ENCODE data around the gene LY6G6F.

The LY6G6F gene

DNA sequence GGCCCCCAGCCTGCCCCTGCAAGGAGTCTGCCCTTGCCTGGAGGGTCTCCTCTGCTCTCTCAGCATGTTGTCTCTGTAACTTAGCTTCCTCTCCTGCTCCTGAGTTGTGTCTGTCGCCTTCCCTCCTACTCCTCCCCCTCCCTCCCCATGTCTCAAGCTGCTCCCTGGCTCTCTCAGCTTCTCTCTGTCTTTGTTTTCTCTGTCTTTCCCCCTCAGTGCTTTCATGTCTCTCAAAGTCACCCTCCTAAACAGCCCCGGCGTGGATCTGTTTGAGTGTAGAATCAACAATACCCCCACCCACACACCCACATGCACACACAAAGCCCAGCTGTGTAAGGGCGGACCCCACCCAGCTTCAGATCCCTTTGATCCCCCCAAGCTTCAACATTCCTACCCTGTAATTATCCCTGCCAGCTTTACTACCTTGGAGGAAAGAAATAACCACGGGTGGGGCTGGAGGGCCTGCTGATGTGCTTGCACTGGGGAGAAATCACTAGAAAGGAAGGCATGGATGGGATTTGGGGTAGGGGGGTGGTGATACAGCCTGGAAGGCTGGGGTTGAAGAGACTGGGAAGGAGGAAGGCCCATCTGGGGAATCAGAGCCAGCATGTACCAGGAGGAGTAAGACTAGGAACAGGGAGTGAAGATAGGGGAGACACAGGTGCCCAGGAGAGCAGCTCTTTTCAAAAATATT, 7.5 kb downstream of the LY6G6F start:
- Histone ChIP-seq H3K36me3 (ENCODE audit: insufficient read depth, low read length) (no peaks in the 10 kb centered on the region), H3K79me2 (ENCODE audit: insufficient read depth, low read length) (no peaks in the 10 kb centered on the region), H3F3A (ENCODE audit: insufficient read depth, low read length) (0 out of 2 replicates have a peak, but pooled peaks cover 4% of the 10 kb centered on the region), H3K4me1 (ENCODE audit: insufficient read depth, low read length, severe bottlenecking) (no peaks in the 10 kb centered on the region), H3K9ac (ENCODE audit: low read length) (no peak overlapping the region), H3K4me3 (ENCODE audit: low read depth, low read length, poor library complexity, severe bottlenecking) (no peak overlapping the region), H4K20me1 (ENCODE audit: insufficient read depth, low read length) (no peaks in the 10 kb centered on the region), H3K27ac (ENCODE audit: low read depth, low read length, poor library complexity, severe bottlenecking) (no peak overlapping the region), H3K9me2 (ENCODE audit: low read depth, low read length) (no peaks in the 10 kb centered on the region), H3K9me3 (ENCODE audit: low read length) (no peaks in the 10 kb centered on the region), H3K27me3 (ENCODE audit: insufficient read depth, low read length) (peaks cover 10% of the 10 kb centered on the region; the same call in 1 of the 2 replicates), H2AFZ (ENCODE audit: low read length) (no peak overlapping the region), H3K4me2 (ENCODE audit: low read length) (no peak overlapping the region)
- TF ChIP-seq, protein P1, sequence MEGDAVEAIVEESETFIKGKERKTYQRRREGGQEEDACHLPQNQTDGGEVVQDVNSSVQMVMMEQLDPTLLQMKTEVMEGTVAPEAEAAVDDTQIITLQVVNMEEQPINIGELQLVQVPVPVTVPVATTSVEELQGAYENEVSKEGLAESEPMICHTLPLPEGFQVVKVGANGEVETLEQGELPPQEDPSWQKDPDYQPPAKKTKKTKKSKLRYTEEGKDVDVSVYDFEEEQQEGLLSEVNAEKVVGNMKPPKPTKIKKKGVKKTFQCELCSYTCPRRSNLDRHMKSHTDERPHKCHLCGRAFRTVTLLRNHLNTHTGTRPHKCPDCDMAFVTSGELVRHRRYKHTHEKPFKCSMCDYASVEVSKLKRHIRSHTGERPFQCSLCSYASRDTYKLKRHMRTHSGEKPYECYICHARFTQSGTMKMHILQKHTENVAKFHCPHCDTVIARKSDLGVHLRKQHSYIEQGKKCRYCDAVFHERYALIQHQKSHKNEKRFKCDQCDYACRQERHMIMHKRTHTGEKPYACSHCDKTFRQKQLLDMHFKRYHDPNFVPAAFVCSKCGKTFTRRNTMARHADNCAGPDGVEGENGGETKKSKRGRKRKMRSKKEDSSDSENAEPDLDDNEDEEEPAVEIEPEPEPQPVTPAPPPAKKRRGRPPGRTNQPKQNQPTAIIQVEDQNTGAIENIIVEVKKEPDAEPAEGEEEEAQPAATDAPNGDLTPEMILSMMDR (IDR thresholded peaks at IDR 0.05; ENCODE audit: low read length): no peak

DNA sequence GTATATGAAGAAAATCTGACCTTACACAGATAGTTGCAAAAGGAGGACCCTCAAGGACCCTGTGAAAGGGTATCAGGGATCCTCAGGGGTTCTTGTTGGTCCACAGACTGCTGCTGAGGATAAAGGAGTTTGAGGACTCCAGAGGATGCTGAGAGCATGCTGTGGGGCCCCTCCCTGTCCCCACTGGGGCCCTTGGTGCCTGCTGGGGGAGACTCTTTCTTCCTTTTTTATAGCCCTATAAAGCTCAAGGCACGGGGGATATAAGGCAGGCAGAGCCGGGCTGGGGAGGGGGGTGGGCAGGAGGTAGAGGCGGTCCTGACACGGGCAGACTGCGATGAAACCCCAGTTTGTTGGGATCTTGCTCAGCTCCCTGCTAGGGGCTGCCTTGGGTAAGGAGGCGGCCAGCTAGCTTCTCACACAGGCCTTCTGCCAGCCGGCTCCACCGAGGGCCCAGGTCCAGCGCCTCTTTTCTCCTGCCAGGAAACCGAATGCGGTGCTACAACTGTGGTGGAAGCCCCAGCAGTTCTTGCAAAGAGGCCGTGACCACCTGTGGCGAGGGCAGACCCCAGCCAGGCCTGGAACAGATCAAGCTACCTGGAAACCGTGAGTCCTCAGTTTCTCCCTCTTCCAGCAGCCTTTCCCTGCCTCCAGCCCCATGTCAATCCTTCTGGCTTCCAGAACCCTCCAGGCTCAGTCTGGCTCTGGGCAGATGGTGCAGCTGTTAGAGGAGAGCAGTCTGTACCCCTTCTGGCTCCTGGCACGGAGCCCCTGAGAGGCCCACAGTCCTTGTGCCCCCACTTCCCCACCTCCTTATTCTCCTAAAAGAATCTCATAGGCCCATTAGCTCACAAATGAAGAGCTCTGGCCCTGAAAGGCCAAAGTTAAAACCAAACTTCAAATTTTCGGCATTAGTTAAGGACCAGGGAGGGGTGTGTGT, 8.6 kb downstream of the LY6G6F start, which contains the start of gene LY6G6D:
Gene LY6G6D, plus strand, starts transcription at position 327 of the 937 bp plus-strand sequence. Its CDS starts 8 bp downstream, at position 335.
- no peak within 1 kb of the TSS for H2AFZ ChIP-seq (ENCODE audit: low read length)
- no peaks in the 10 kb centered on the region for H3K9me3 ChIP-seq (ENCODE audit: low read length)
- H3K9me2 ChIP-seq (ENCODE audit: low read depth, low read length): no peaks in the 10 kb centered on the region
- no peak for TF ChIP-seq EZH2 (IDR thresholded peaks at IDR 0.05; ENCODE audit: borderline replicate concordance, low read length)
- TF ChIP-seq, protein P1 (IDR thresholded peaks at IDR 0.05; ENCODE audit: low read length): no peak
- no peaks in the 10 kb centered on the region for H3K4me1 ChIP-seq (ENCODE audit: insufficient read depth, low read length, severe bottlenecking)
- H3K36me3 ChIP-seq (ENCODE audit: insufficient read depth, low read length): no peaks in the 10 kb centered on the region
- no peaks in the 10 kb centered on the region for H3K79me2 ChIP-seq (ENCODE audit: insufficient read depth, low read length)
- H3F3A ChIP-seq (ENCODE audit: insufficient read depth, low read length): 0 out of 2 replicates have a peak, but pooled peaks cover 4% of the 10 kb centered on the region
- peaks cover 10% of the 10 kb centered on the region; the same call in 1 of the 2 replicates for H3K27me3 ChIP-seq (ENCODE audit: insufficient read depth, low read length)
- H3K4me2 ChIP-seq (ENCODE audit: low read length): no peak within 1 kb of the TSS
- no peak within 1 kb of the TSS for H3K27ac ChIP-seq (ENCODE audit: low read depth, low read length, poor library complexity, severe bottlenecking)
- no peaks in the 10 kb centered on the region for H4K20me1 ChIP-seq (ENCODE audit: insufficient read depth, low read length)
- H3K4me3 ChIP-seq (ENCODE audit: low read depth, low read length, poor library complexity, severe bottlenecking): no peak within 1 kb of the TSS
- H3K9ac ChIP-seq (ENCODE audit: low read length): no peak within 1 kb of the TSS

DNA sequence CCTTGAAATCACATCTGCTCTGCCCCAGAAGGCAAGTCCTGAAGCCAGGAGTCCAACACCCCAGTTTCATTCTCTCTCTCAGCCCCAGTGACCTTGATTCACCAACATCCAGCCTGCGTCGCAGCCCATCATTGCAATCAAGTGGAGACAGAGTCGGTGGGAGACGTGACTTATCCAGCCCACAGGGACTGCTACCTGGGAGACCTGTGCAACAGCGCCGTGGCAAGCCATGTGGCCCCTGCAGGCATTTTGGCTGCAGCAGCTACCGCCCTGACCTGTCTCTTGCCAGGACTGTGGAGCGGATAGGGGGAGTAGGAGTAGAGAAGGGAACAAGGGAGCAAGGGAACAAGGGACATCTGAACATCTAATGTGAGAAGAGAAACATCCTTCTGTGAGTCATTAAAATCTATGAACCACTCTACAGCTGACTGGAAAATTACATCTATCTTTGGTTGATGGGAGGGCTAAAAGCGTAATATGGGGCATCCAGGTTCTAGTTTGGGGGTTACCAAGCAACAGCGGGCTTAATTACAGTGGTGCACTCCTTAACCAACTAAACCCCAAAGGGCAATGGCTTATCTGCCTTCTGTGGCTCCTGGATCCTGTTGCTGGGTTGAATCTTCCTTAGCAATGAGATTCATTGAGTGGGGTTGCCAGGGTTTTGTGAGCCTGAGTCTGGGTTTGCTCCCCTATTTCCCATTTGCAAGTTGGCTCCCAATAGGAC, 11.0 kb downstream of the LY6G6F start:
- Histone ChIP-seq H3K9ac (ENCODE audit: low read length) (no peak overlapping the region), H3K27ac (ENCODE audit: low read depth, low read length, poor library complexity, severe bottlenecking) (no peak overlapping the region), H3K4me2 (ENCODE audit: low read length) (no peak overlapping the region)

More for the DNA sequence above, 11.0 kb downstream of the LY6G6F start:
- H3K9me3 ChIP-seq (ENCODE audit: low read length): no peaks in the 10 kb centered on the region
- H3K27me3 ChIP-seq (ENCODE audit: insufficient read depth, low read length): peaks cover 4% of the 10 kb centered on the region; the same call in 1 of the 2 replicates
- TF ChIP-seq, protein P1 (IDR thresholded peaks at IDR 0.05; ENCODE audit: low read length): peak; percentile 48
- TF ChIP-seq EZH2 (IDR thresholded peaks at IDR 0.05; ENCODE audit: borderline replicate concordance, low read length): no peak
- H3K9me2 ChIP-seq (ENCODE audit: low read depth, low read length): no peaks in the 10 kb centered on the region
- H3K36me3 ChIP-seq (ENCODE audit: insufficient read depth, low read length): no peaks in the 10 kb centered on the region
- no peaks in the 10 kb centered on the region for H4K20me1 ChIP-seq (ENCODE audit: insufficient read depth, low read length)
- H3K79me2 ChIP-seq (ENCODE audit: insufficient read depth, low read length): no peaks in the 10 kb centered on the region
- H3K4me3 ChIP-seq (ENCODE audit: low read depth, low read length, poor library complexity, severe bottlenecking): no peak overlapping the region
- H3F3A ChIP-seq (ENCODE audit: insufficient read depth, low read length): 0 out of 2 replicates have a peak, but pooled peaks cover 4% of the 10 kb centered on the region
- H3K4me1 ChIP-seq (ENCODE audit: insufficient read depth, low read length, severe bottlenecking): no peaks in the 10 kb centered on the region
- no peak overlapping the region for H2AFZ ChIP-seq (ENCODE audit: low read length)

Data from OCI-LY1 (cell line).